Stimulated activated CD8-positive, alpha-beta memory T cell treated with anti-CD3 and anti-CD28 coated beads, Interleukin-2, amount 100 ng/mL, for 1 hour (primary cell): Measurements from ENCODE around the gene GOLGA6A.
"Not testable (repeated sequence)": the region's sequence is repeated elsewhere in the genome, so short reads cannot be mapped to it uniquely, and the experiment has no call there.

Experiments
- DNase-seq, 2 donors: peaks; one replicate each; pipeline ENCODE4 v3.0.0-alpha.2; 2020; ENCODE audit warnings: low read depth in 2 of 2

Gene GOLGA6A

DNA sequence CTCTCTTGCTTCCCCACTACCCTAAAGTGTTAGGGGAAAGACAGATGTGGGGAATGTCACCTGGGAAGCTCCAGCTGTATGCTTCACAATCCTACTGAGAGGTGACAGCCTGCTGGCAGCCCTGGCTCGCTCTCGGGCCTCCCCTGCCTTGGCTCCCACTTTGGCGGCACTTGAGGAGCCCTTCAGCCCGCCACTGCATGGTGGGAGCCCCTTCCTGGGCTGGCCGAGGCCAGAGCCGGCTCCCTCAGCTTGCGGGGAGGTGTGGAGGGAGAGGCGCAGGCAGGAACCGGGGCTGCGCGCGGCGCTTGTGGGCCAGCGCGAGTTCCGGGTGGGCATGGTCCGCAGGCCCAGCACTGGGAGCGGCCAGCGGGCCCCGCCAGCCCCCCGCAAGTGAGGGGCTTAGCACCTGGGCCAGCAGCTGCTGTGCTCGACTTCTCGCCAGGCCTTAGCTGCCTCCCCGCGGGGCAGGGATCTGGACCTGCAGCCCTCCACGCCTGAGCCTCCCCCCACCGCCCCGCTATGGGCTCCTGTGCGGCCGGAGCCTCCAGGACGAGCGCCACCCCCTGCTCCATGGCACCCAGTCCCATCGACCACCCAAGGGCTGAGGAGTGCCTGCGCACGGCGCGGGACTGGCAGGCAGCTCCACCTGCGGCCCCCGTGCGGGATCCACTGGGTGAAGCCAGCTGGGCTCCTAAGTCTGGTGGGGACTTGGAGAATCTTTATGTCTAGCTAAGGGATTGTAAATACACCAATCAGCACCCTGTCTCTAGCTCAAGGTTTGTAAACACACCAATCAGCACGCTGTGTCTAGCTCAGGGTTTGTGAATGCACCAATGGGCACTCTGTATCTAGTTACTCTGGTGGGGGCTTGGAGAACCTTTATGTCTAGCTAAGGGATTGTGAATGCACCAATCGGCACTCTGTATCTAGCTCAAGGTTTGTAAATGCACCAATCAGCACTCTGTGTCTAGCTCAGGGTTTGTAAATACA is 29.8 kb downstream of the GOLGA6A start:
- not testable (repeated sequence) for DNase-seq

DNA sequence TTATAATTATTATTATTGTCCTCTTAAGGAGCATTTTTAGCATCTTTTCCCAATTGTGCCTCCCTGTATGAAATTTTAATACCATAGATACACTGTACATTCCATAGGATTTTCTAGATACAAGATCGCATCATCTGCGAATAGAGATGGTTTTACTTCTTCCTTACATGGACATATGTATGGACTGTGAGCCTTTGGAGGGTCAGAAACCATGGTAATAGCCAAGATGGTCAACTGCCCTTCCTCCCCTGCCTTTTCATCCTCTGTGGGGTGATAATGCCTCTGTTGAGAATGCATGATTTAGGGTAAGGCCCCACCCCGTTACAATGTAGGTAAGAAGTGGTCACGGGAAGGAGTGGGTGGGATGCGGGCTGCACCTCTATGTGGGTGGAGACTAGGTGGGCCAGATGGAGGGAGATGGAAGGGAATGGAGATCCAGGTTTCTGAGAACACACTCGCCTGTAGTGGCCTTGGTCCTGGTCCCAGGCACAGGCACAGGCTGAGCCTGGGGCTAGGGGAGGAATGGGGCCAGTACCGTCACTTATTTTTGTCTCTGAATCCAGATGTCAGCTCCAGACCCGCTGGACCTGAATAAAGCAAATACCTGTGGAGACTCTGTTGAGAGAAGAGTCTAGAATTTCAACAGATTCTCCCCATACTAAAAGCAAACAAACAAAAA is 31.7 kb downstream of the GOLGA6A start:
- DNase-seq, result no peak

DNA sequence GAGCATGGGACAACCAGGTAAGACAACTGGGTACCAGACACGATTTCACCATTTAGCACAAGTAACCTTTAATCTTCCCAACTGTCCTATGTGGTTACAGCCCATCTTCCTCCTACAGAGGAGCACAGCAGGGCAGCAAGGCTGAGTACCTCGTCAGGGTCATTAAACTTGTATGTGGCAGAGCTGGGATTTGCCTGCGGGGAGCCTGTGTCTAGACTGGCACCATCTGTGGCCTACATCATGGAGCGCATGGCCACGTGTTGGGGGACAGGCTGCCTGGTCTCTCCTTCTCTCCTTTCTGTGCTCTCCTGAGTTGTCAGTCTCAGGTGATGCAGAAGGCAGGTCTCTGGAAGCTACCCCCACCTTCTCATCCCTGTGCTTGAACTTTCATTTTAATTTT is 32.2 kb downstream of the GOLGA6A start:
- DNase-seq, result no peak

DNA sequence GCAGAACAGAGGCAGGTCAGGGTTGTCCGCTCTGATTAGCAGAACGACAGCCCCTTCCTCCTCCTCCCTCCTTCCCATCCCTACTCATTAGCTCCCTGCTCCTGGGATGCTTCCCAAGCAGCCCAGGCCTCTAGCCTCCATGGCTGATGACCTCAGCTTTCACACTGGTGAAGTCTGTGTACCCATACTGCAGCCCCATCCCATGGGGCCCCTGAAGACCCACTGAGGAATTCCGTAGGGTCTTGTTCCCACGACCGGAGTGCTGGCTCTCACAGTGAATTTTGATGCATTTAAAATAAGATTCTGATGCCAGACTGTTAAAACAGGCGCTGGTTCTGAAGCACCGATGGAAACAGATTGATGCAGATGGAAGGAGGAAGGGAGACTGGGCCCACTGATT is 36.1 kb downstream of the GOLGA6A start:
- no peak for DNase-seq

DNA sequence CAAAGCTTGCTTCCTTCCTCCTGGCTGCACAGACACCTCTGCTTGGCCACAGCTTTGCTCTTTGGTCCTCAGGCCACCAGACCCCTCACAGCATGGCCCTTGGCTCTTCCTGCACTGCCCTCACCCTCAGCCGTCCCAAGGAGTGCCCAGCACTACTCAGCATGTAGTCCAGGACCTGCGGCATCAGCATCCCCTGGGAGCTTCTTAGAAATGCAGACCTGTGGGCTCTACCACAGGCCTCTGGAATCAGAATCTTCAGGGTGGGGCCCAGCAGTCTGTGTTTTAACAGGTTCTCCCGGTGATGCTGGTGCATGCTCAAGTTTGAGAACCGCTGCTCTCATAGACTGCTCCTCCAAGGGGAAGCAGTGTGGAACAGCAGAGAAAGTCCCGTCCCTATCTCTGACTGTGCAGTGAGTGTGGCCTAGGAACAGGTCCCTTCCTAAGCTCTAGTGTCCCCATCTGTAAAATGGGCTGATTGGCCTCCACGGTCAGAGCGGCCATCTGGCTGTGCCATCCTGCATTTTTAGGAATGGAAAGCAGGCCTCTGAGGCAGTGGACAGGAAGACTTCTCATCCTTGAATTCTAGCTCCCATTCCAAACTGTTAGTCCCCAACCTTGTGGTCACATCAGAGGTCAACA is 36.6 kb downstream of the GOLGA6A start:
- DNase-seq, result no peak

DNA sequence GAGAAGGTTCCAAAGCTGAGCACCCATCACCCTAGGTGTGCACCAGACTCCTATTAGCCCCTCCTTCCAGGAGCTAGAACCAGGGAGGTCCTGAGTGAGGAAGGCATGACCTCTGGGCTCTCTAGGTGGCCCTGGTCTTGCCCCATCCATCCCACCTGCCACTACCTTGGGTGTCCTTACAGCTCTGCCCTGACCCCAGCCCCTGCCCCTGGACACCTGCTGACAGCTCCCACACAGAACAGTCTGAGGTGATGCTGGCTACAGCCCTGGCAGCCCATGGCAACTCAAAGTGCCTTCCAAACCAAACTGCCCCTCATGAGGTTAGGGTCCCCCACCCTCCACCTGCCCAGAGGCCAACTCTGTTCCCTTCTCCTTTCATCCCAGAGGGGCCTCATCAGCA is 37.2 kb downstream of the GOLGA6A start:
- no peak for DNase-seq

DNA sequence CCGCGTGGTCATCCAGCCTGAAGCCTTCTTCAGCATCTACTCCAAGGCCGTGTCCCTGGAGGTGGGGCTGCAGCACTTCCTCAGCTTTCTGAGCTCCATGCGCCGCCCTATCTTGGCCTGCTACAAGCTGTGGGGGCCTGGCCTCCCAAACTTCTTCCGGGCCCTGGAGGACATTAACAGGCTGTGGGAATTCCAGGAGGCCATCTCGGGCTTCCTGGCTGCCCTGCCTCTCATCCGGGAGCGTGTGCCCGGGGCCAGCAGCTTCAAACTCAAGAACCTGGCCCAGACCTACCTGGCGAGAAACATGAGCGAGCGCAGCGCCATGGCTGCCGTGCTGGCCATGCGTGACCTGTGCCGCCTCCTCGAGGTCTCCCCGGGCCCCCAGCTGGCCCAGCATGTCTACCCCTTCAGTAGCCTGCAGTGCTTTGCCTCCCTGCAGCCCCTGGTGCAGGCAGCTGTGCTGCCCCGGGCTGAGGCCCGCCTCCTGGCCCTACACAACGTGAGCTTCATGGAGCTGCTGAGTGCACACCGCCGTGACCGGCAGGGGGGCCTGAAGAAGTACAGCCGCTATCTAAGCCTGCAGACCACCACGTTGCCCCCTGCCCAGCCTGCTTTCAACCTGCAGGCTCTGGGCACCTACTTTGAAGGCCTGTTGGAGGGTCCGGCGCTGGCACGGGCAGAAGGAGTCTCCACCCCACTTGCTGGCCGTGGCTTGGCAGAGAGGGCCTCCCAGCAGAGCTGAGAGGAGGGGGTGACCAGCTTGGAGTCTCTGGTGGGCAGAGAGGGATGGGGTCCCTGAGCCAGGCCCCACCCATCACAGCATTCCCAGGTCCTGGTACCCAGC is 37.9 kb downstream of the GOLGA6A start:
- DNase-seq, result no peak

DNA sequence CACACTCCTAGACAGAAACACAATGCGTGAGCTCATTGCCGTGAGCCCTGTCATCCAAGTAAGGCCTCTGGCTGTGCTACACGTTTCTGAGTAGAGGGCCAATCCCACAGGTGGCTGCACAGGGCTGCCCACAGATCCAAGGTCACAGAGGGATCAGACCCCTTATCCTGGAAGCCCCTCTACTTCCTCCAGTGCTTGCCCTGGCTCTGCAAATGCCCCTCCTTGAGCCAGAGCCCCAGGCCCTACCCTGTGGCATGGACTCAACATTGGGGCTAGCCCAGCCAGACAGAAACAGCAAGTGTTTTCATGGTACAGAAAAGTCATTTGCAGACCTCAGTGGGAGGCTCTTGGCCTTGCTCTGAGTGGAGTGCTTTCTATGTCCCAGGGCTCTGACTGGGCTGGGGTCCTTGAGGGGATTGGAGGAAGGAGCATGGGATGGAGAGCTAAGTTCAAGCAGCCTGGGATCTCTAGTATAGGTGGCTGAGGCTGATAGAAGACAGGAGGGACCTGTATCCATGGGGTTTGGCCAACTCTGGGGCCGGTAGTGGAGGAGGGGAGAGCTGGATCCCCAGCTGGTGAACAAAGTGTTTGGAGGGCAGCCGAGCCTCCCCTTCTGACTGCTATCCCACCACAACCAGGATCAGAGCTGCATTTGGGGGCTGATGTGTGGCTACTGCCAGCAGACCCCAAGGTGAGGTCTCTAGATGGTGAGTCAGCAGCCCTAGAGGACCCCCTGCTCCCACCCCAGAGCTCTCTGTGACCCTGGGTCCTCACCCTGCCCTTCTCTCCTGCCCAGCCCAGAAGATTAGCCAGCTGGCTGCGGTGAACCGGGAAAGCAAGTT is 38.7 kb downstream of the GOLGA6A start:
- DNase-seq, result no peak

DNA sequence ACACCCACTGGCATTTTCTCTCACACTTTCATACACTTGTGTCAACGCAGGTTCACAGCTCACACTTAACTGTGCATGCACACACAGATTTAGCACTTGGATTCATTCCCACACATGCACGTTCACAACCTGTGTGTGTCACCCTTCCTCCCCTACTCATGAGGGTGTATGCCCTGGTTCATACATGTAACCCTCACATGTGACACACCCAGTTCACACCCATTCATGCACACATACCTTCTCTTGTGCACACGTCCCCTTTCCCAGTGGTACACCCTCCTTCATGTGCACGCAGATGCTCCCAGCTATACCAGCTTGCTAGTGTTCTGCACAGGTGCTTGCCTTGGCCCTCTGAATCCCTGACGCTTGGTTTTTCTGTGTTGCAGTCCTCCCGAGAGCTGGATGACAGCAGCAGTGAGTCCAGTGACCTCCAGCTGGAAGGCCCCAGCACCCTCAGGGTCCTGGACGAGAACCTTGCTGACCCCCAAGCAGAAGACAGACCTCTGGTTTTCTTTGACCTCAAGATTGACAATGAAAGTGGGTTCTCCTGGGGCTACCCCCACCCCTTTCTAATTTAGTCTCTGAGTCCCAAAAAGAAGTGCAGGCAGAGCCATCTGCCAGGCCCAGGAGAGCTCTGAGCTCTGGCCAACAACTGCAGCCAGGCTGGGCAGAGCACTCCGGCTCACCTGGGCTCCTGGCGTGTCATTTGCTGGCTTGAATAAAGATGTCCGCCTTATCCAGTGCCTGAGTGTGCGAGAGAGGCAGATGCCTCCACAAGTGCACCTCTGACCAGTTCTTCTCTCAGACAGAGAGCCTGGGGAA is 39.5 kb downstream of the GOLGA6A start:
- DNase-seq, result no peak

DNA sequence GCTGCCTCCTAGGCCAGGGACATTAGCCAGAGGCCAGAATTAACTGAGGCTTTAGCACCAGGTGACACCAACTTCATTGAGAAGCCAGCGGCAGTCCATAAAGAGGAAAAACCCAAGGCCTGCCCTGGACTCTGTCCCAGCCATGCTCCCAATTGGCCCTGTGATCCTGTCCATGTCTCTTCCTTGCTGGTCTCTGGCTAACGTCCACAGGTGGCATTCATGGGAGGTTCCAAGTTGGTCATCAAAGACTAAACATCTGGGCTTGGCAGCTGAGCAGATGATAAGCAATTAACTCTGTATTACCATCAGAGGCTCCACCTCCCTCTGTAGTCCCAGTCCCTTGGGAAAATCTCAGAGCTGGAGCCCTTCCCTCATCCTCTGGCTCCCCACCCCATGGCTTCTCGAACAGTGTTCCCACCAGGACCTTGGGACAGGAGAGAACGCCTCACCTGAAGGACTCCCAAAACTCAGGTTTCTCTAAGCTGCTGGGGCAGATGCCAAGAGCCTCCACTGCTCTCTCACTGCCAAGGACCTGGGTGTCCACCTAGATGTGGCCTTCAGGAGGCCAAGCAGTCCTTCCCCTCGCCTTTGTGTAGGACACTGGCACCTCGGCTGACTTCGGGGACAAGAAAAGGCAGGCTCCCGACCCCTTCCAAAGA is 40.4 kb downstream of the GOLGA6A start:
- DNase-seq, result no peak

DNA sequence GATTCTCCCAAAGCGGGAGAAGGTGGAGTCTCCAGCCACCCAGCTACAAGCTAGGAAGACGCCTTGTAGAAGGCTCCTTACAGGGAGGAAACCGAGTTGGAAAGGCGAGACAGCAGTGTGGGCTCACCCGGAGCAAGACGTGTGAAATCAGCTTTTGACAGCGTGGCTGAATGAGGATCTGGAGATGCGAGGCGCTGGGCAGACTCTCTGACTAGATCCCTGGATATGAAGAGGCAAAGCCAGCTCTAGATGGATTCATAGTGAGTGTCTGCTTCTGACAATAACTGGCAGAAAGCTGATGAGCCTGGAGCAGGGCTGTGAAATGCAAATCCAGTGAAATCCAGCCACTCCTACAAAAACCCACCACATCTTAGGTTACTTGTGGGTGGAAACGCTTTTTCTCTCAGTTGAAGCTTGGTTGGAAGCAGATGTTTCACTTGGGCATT is 41.0 kb downstream of the GOLGA6A start:
- DNase-seq, result no peak

DNA sequence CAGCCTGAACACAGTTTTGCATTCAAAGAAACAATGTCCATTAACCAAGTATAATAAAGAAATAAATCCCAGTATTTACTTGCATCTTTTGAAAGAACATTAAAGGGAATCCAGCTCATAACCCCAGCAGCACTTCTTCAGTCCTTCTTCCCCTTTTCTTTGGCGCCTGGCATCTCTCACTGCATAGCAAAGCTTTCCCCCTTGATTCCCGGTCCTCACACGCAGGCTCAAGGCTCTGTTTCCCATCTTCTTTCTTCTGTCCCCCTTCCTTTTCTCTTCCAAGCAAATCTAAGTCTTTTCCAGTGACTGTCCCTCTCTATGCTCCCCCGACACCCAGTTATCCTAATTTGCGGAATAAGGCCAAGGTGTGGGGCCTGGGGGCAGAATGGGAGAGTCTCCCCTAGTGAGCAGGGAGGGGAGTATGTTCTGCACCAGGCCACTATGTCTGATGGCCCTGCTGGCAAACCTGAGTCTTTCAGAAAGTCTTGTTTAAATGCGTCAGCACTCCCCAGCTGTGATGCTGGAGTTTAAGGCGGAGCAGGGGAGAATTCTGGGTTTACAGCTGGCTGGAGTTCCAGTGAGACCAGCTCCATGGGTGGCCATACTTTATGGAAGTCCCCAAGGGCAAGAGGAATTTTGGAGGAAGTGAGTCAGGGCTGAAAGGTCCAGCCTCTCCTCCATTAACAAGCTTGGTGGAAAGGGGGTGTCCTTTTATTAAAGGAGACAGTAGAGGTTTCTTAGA is 42.1 kb downstream of the GOLGA6A start:
- no peak for DNase-seq

DNA sequence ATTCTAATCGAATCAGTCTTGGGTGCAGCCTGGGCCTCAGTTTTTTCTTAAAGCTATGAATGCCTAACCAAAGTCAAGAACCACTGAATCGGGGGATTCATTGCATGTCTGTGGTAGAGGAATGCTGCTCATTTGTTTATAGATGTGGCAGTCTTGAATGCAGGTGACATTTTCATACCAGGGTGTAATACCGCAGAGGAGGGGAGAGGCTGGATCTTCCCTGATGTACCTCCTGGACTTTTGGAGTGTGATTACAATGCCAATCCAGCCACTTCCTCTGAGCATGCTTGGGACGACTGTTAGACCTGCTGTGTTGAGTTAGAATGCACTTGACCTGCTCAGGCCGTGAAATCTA is 42.7 kb downstream of the GOLGA6A start:
- DNase-seq, result no peak

DNA sequence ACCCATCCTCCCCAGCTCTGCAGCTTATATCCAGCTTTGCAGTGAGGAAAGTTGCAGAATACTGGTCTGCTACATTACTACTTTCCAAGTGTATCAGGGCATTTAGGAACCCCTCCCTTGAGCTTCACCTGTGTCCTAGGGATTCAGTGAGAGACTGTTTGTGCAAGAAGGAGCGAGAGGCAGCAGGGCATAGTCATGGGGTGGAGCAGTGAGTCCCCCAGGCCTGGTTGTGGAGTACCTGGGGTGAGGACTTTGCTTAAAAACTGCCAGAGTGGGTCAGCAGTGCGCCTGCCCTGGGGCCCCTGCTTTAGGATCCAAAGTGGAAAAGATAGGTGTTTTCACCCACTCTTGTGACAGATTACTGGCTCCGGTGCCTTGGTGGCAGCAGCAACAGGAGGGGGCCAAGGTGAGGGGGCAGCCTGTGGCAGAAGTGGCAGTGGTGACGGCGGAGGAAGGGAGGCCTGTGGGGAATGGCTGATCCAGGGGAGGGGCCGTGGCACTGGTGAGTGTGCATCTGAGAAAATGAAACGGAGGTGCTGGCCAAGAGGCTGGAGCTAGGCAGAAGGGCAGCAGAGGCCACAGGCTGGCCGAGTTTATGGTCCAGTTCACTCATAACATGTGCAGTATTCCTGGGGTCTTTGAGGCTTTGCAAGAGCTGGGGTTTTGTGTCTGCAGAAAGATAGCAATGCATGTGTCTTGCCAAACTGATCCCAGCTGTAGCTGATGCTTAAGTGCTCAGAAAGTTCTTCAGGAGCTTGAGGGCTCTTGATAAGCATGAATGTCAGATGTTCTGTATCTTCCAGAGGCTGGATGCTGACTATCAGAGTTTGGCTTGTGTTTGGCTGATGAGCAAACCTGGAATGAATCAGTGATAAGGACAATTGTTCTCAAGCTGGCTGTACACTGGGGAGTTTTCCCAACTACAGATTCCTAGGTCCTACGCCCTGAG is 43.4 kb downstream of the GOLGA6A start:
- DNase-seq, result no peak

DNA sequence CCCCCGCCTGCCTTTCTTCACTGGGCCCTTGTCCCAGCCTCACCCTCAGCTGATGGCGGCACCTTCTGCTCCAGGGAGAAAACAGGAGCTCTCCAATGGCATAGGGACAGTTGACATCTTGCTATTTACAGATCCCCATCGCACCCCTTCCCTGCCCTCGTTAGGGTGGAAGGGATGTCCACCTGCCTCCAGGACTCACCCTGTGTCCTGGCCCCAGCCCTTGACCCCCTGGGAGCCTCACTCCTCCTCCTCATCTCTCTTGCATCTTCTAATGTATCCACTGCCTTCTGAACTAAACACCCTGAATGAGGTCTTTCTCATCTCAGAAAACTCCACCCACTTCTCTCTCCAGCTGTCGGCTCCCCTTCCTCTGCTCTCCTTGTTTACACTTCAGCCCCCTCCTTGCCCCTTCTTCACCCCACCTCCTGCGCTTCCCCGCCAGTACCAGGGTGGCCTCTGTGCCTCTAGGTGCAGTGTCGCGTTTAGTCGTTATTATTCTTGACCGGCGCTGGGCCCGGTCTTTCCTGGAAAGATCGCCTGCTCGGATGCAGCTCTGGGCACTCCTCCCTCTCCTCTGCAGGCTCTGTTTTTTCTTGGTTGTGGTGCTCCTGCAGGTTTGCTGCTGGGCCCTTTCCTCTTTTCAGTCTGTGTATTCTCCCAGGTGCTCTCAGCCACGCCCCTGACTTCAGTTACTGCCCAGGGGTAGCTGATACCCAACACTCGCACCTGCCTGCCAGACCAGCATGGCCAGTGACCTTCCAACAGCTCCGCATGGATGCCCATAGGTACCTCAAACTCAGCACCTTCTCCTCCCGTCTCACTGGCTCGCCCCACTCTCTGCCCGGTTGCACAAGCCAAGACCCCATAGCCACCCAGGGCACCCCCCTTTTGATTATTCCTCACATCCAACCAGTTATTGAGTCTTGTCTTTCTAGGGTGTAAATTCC is 44.9 kb downstream of the GOLGA6A start:
- no peak for DNase-seq
